ENCODE results near the gene BRAP. TPM values are rescaled to one million over a fixed set of nuclear protein-coding genes. Genes with fewer than 3 reads are reported as not detected.
"Not testable (repeated sequence)": the region's sequence is repeated elsewhere in the genome, so short reads cannot be mapped to it uniquely, and the experiment has no call there.

BRAP gene
- total RNA-seq, 1 donor from 2014 or later = 21.0 TPM

GRCh38 chr12:111677186-111677585 lies 8.6 kb downstream of the BRAP start:
- intact Hi-C loops (cut with micrococcal nuclease) = no loop called here

DNA sequence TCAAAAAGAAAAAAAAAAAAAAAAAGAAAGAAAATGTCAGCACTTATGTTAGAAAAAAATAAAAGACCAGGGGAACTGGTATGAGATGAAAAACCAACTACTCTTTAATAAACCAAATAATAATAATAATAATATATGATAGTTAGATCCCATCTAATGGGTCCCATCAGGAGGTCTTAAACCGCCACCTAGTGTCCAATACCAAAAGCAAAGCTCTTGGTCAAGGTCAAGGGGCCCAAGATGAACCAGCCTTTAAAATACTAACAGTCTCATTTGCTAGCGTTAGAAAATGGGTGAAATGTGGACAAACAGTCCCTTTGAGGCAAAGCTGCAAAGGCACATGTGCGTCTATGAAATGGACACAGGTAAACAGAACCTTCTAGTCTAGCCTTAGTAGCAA lies 12.3 kb downstream of the BRAP start:
- intact Hi-C loops (cut with micrococcal nuclease) = no loop called here

- intact Hi-C loops (cut with micrococcal nuclease) = no loop called here
These were observed 12.9 kb downstream of the BRAP start for GRCh38 chr12:111672822-111673381.

DNA sequence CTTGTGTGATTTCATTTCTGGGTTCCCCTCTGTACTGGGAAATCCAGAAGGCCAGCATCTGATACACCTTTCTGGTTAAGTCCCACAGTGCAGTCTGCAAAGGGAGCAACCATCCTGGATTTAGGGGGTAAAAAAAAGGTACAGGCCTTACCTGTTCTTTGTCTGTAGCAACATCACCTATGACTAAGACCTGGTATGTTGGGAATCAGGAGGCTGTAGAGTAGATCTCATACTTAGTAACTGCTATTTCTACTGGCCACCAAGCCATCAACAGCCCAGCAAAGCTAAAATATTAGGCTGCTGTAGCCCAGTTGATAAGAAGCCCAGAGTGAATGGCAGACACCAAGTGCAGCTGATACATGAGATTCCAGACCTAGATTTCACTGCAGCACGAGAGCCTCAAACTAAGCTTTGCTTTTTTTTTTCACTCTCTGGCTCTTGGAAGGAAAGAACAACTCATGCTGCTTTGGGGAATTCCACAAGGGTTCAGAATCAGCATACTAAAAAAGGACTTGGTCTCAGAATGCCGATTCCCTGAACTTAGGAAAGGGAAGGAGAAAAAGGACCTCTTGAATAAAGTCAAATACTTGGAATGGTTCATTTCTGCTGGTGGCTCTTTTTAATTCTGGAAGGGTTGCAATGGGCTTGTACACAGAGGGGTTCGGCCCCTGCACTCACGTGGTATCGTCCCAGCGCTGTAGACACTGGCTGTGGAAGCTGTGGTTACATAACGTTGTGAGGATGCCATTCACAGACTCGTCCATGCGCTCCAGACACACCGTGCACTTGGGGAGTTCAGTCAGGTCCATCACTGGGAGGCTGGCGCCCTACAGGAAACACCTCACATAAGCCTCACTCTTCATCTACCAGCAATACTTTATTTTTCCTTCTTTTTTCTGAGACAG lies 20.5 kb downstream of the BRAP start:
- intact Hi-C loops (cut with micrococcal nuclease) = no loop called here

GRCh38 chr12:111664499-111664898 lies 21.3 kb downstream of the BRAP start:
- intact Hi-C loops (cut with micrococcal nuclease) = no loop called here

- intact Hi-C loops (cut with micrococcal nuclease) = no loop called here
These were observed 29.7 kb downstream of the BRAP start for GRCh38 chr12:111656016-111656415.

GRCh38 chr12:111655356-111655755 lies 30.4 kb downstream of the BRAP start:
- intact Hi-C loops (cut with micrococcal nuclease) = no loop called here

DNA sequence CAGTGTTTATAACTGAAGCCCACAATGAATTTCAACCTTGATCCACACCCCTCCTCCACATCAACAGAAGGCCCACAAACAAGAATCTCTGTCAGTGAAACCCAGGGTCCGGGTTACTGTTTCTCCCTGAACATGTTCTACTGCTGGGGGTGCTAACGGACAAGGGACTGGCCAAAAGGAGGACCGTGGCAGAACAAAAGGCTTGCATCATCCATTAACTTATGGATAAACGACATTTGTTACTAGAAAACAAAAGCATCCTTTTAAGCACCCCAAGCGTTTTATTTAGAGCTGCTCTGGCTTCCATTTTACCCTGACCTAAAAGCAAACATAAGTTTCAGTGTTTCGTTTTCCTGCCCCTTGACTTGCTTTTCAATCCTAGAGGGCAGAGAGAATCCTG lies 32.2 kb downstream of the BRAP start:
- intact Hi-C loops (cut with micrococcal nuclease) = no loop called here

DNA sequence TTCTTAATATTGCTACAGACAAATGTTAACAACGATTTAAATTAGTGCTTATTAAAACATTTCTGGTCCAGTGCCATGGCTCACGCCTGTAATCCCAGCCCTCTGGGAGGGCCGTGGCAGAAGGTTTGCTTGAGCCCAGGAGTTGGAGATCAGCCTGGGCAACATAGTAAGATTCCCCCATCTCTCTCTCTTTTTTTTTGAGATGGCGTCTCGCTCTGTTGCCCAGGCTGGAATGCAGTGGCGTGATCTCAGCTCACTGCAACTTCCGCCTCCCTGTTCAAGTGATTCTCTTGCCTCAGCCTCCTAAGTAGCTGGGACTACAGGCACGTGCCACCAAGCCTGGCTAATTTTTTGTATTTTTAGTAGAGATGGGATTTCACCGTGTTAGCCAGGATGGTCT lies 33.2 kb downstream of the BRAP start:
- intact Hi-C loops (cut with micrococcal nuclease) = not testable (repeated sequence)

- intact Hi-C loops (cut with micrococcal nuclease) = no loop called here
These were observed 34.8 kb downstream of the BRAP start for GRCh38 chr12:111650912-111651311.

GRCh38 chr12:111645433-111645832 lies 40.3 kb downstream of the BRAP start:
- intact Hi-C loops (cut with micrococcal nuclease) = no loop called here

GRCh38 chr12:111643427-111643826 lies 42.3 kb downstream of the BRAP start:
- intact Hi-C loops (cut with micrococcal nuclease) = no loop called here

DNA sequence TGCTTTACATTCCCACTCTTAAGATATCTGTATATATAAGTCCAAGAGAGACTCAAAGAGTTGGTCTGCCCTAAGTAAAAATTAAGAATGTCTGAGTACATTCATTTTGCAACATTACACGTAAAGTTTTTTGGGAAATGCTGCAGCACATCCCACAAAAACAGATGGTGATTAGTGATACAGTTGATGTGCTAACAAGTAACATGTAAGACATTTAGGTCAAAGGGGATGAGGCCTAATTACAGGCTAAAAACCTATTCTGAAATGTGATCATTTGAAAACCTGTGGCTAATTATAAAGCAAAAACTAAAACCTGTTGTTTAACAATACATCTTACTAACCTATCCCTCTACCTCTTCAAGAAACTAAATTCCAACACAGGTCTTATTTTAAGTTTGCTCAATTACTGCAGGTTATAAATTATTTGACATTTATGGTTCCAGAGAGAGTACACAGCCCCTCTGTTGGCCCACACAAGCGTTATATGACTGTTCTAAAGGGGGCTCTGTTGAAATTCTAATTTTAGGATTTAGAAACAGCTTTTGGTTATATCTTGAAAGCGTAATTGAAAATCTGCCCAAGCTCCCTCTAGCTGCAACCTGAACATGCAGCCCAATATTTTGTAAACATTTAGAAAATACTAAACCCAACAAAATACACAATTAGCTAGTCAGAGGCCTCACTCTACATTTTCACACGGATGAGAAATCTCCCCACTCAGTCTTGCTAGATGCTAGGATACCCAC lies 42.9 kb downstream of the BRAP start:
- intact Hi-C loops (cut with micrococcal nuclease) = no loop called here

- intact Hi-C loops (cut with micrococcal nuclease) = no loop called here
These were observed 45.2 kb downstream of the BRAP start for GRCh38 chr12:111640506-111640905.

GRCh38 chr12:111638556-111638955 lies 47.2 kb downstream of the BRAP start:
- intact Hi-C loops (cut with micrococcal nuclease) = no loop called here

DNA sequence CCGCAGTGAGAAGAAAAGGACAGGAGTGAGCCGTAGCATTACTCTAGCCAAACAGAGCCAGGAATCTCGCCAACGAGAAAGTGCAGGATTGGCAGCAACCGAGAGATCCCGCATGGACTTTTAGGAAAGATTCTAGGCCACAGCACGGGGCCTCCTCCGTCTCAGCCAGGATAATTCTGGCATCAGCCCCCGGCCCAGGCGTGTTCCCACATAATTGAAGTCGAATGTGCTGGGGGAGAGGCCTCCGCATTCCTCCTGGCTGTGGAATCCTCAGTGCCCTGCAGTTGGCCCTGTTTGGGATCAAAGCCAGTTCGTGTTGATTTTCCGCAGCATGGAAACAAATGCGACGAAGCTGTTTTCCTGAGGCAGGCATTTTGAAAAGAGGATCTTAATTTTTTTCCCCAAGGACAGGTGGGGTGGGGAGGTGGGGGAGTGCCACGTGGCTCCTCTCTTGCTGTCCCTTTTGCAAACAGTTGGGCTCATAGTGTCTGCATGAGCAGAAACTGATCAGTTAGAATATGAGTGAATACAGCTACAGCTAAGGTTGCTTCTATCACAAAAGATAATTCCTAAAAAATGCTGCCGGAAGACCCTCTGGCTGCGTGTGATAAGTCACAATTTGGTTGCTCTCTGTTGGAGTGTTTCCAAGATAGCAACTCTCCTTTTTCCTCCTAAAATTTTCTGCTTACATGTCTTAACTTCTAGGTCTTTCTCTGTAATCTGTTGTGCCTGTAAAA lies 49.4 kb downstream of the BRAP start:
- intact Hi-C loops (cut with micrococcal nuclease) = no loop called here

- intact Hi-C loops (cut with micrococcal nuclease) = no loop called here
These were observed 50.2 kb downstream of the BRAP start for GRCh38 chr12:111635524-111635923.

DNA sequence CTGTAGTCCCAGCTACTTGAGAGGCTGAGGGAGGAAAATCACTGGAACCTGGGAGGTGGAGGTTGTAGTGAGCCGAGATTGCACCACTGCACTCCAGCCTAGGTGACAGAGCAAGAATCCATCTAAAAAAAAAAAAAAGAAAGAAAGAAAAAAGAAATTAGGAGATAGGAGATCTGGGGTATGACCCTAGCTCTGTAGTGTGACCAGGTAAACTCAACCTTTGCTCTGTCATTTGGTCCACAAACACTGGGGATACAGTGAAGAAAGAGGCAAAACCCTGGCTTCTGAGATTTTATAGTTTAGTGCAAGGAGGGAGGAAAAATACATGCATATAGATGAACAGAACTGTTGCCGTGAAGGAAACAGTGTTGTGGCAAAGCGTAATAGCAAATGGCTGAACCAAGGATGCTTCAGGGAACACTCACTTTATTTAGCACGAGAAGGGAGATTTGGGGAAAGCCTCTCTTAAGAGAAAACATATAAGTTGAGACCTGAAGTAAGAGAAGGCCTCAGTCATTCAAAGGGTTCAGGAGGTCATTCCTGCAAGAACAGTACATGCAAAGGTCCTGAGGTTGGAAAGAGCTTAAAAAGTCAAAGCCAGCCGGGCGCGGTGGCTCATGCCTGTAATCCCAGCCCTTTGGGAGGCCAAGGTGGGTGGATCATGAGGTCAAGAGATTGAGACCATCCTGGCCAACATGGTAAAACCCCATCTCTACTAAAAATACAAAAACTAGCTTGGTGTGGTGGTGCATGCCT lies 57.1 kb downstream of the BRAP start:
- intact Hi-C loops (cut with micrococcal nuclease) = no loop called here

DNA sequence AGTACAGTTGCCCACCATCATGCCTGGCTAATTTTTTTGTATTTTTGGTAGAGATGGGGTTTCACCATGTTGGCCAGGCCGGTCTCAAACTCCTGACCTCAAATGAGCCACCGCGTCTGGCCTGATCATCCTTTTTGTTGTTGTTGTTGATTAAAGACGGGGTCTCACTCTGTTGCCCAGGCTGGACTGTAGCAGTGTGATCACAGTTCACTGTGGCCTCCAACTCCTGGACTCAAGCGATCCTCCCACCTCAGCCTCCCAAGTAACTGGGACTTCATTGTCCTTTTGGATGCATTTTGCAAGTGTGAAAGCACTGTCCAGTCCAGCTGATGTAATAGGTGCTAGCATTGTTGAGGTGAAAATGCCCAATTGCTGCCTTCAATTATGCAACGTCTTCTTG lies 59.5 kb downstream of the BRAP start:
- intact Hi-C loops (cut with micrococcal nuclease) = no loop called here

DNA sequence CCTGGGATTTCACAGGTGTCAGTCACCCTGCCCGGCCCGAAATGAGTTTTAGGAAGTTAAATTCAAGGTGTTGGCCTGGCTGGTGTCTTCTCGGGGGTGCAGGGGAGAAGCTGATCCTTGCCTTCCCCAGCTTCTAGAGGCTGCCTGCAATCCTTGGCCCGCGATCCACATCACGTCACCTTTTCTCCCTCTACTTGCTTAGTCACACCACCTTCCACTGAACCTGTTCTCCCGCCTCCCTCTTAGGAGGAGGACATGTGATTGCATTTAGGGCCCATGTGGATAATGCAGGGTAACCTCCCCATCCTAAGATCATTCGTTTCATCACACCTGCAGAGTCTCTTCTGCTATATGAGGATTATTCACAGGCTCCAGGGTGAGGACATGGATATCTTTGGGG lies 61.2 kb downstream of the BRAP start:
- intact Hi-C loops (cut with micrococcal nuclease) = no loop called here

DNA sequence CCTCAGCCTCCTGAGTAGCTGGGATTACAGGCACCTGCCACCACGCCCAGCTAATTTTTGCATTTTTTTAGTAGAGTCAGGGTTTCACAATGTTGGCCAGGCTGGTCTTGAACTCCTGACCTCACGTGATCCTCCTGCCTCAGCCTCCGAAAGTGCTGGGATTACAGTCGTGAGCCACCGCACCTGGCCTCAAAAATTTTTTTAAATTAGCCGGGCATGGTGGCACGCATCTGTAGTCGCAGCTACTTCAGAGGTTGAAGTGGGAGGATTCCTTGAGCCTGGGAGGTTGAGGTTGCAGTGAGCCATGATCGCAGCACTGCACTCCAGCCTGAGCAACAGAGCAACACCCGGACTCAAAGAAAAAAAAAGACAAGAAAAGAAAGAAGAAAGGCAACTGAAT lies 67.9 kb downstream of the BRAP start:
- intact Hi-C loops (cut with micrococcal nuclease) = not testable (repeated sequence)

Data from T-helper 2 cell treated with Interferon-gamma antibody and Interleukin-4, amounts not matched to agents 100 ng/mL and 5 ng/mL, for 36 hours (primary cell).